Measurements from ENCODE around the gene EVL. TPM values are rescaled to one million over a fixed set of nuclear protein-coding genes. Genes with fewer than 3 reads are reported as not detected.

EVL gene
- total RNA-seq, 1 donor from 2014 or later, result 159 TPM

DNA sequence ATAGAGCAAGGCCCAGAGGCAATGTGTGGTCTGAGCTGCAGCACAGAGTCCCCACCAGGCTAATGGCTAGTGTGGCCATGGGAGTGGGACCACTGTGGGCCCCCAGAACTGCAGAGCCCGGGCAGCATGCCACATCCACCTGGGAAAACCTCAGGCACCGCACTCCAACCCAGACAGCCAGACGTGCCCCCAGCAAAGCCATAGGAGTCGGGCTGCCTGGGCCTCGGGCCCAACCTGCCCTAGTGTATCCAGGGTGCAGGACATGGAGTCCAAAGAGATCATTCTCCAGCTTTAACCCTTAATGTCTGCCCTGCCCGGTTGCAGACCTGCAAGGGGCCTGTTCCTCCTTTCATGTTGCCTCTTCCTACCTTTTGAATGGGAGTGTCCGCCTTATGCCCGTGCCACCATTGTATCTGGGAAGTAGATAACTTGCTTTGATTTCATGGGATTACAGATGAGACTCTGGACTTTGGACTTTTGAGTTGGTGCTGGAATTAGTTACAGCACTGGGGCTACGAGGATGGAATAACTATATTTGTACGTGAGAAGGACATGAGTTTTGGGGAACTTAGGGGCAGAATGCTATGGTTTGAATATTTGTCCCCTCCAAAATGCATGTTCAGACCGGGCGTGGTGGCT is 123.3 kb downstream of the EVL start:
- no peak overlapping the region for H3K4me3 Mint-ChIP-seq
- no peak overlapping the region for H3K27ac Mint-ChIP-seq
- peaks cover 4% of the 10 kb centered on the region for H3K4me1 Mint-ChIP-seq (ENCODE audit: unreplicated experiment)
- no peaks in the 10 kb centered on the region for H3K36me3 Mint-ChIP-seq
- no peaks in the 10 kb centered on the region for H3K27me3 Mint-ChIP-seq
- no peaks in the 10 kb centered on the region for H3K9me3 Mint-ChIP-seq
- DNase-seq (ENCODE audit: extremely low spot score, unreplicated experiment), result no peak
- TF ChIP-seq, protein P1, sequence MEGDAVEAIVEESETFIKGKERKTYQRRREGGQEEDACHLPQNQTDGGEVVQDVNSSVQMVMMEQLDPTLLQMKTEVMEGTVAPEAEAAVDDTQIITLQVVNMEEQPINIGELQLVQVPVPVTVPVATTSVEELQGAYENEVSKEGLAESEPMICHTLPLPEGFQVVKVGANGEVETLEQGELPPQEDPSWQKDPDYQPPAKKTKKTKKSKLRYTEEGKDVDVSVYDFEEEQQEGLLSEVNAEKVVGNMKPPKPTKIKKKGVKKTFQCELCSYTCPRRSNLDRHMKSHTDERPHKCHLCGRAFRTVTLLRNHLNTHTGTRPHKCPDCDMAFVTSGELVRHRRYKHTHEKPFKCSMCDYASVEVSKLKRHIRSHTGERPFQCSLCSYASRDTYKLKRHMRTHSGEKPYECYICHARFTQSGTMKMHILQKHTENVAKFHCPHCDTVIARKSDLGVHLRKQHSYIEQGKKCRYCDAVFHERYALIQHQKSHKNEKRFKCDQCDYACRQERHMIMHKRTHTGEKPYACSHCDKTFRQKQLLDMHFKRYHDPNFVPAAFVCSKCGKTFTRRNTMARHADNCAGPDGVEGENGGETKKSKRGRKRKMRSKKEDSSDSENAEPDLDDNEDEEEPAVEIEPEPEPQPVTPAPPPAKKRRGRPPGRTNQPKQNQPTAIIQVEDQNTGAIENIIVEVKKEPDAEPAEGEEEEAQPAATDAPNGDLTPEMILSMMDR (conservative IDR thresholded peaks at IDR 0.05), result no peak

DNA sequence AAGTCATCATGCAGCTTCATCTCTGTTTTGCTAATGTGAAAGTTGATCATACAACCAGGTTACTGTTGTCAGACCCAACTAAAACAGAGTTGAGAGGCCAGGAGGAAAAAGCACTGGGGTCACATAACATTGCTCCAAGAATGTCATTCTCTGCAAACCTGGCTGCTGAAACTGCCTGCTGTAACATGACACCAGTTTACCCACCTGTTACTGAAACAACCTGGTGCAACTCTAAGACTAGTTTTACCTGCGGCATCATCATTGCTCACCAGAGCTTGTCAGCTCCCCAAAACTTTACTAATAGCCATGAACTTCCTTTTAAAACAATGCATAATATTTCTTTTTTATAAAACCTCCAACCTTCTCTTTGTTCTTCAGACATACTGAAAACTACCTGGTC is 124.9 kb downstream of the EVL start:
- Mint-ChIP-seq H3K4me3 (no peak overlapping the region), H3K4me1 (ENCODE audit: unreplicated experiment) (peaks cover 4% of the 10 kb centered on the region), H3K36me3 (no peaks in the 10 kb centered on the region), H3K27ac (no peak overlapping the region), H3K27me3 (no peaks in the 10 kb centered on the region), H3K9me3 (no peaks in the 10 kb centered on the region)
- DNase-seq (ENCODE audit: extremely low spot score, unreplicated experiment), result no peak
- TF ChIP-seq, protein P1 (conservative IDR thresholded peaks at IDR 0.05), result no peak

DNA sequence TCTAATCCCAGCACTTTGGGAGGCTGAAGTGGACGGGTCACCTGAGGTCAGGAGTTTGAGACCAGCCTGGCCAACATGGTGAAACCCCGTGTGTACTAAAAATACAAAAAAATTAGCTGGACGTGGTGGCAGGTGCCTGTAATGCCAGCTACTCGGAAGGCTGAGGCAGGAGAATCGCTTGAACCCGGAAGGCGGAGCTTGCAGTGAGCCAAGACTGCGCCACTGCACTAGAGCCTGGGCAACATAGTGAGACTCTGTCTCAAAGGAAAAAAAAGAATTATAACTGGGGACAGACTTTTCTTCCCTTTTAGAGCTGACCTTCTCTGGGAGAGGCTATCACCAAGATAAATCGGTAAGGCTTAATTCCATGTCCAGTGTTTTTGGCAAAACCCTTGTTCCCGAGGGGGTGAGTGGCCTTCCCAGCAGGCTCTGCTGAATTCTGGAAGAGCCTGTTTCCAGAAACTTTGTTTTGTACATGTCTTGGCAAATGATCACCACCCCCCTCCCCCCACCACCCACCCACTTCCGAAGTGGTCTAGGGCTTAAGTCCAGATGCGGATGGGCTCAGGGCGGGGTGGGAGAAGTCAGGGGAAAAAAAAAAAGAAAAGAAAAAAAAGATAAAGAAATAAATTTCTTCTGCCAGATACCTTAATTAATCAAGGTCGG is 126.5 kb downstream of the EVL start:
- no peak overlapping the region for H3K27ac Mint-ChIP-seq
- H3K4me3 Mint-ChIP-seq, result no peak overlapping the region
- TF ChIP-seq, protein P1 (conservative IDR thresholded peaks at IDR 0.05), result no peak
- H3K36me3 Mint-ChIP-seq, result no peaks in the 10 kb centered on the region
- DNase-seq (ENCODE audit: extremely low spot score, unreplicated experiment), result no peak
- peaks cover 4% of the 10 kb centered on the region for H3K4me1 Mint-ChIP-seq (ENCODE audit: unreplicated experiment)
- H3K9me3 Mint-ChIP-seq, result no peaks in the 10 kb centered on the region
- H3K27me3 Mint-ChIP-seq, result no peaks in the 10 kb centered on the region

DNA sequence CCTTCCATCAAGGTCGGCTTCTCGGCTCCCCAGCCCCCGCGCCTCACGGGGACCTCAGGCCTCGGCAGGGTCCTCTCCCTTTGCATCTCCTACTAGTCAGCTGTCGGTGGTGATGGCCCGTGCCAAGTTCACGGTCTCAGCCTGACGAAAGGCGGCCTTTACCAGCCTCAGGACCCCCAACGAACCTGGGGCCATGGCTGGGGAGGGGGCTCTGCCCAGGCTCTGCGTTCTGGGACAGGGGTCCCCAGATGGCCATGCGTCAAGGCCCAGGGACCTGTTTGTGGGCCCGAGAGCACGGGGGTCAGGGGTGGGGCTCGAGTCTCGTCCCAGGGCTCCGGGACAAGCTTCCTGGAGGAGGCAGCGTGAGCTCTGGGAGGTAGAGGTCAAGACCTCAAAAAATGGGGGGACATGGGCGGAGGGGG is 127.0 kb downstream of the EVL start:
- Mint-ChIP-seq H3K4me3 (peak overlapping the region; percentile 55), H3K9me3 (no peaks in the 10 kb centered on the region), H3K36me3 (no peaks in the 10 kb centered on the region), H3K27ac (no peak overlapping the region), H3K27me3 (no peaks in the 10 kb centered on the region), H3K4me1 (ENCODE audit: unreplicated experiment) (peaks cover 4% of the 10 kb centered on the region)
- DNase-seq (ENCODE audit: extremely low spot score, unreplicated experiment), result no peak
- TF ChIP-seq, protein P1 (conservative IDR thresholded peaks at IDR 0.05), result no peak

DNA sequence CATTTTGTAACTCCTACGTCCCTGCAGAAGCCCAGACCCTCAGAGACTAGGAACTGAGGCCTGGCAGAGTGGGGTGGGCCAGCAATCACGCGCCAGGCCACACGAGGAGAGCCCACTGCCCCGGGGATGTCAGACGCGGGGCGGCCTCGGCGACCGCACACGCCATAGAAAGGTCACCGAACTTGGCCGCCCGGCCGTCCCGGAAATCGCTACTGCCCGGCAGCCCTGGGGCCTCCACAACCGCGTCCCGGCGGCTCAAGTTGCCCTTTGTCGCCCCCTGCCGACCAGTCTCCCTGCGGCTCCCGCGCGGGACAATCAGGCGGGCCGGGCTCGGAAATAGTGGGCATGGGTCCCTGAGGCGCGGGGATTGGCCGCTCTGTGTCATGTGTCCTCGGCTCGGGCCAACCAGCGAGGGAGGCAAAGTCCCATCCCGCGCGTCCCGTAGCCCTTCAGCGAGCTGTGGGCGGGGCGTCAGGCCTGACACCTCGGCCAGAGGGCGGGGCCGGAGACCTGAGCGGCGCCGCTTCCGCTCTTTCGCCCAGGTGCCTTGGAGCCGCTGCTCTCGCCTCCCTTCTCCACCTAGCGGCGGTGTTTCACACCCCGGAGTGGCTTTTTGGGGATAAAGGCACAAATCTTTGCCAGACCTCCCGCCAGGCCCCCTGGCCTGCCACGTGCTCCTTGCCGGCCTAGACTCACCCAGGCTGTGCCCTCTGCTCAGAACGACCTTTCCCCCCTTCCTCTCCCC is 127.6 kb downstream of the EVL start:
- Mint-ChIP-seq H3K4me1 (ENCODE audit: unreplicated experiment) (peaks cover 4% of the 10 kb centered on the region), H3K9me3 (no peaks in the 10 kb centered on the region), H3K27ac (peak overlapping the region; percentile 82), H3K4me3 (peak overlapping the region; percentile 79), H3K27me3 (no peaks in the 10 kb centered on the region), H3K36me3 (no peaks in the 10 kb centered on the region)
- peak; percentile 100 for DNase-seq (ENCODE audit: extremely low spot score, unreplicated experiment)
- TF ChIP-seq, protein P1 (conservative IDR thresholded peaks at IDR 0.05), result peak; percentile 95

Small RNAs within 50 kb of the gene (microRNA-seq; reads per million reads assigned to microRNA genes)
- gene MIR151B (60.0 reads per million, percentile 56 among the genes with 10 or more reads in this experiment), gene MIR342 (2,006 reads per million, percentile 87 among the genes with 10 or more reads in this experiment)

Other genes starting within 250 kb of the EVL start
- gene DEGS2, start 94.2 kb downstream of the EVL start, total RNA-seq (ENCODE audit: low replicate concordance), result 5.2 and 7.6 TPM in 2 replicates
- 79.8 and 98.0 TPM in 2 replicates for gene YY1, start 173.7 kb downstream of the EVL start, total RNA-seq (ENCODE audit: low replicate concordance)
- 72.8 and 101 TPM in 2 replicates for gene SLC25A29, start 241.0 kb downstream of the EVL start, total RNA-seq (ENCODE audit: low replicate concordance)

Measured in type B pancreatic cell (in vitro differentiated cells).